ENCODE data around the gene EPHB1. TPM values are rescaled to one million over a fixed set of nuclear protein-coding genes. Genes with fewer than 3 reads are reported as not detected.

The EPHB1 gene
- total RNA-seq, 2 donors from 2014 or later = 1.9 to 3.2 TPM

DNA sequence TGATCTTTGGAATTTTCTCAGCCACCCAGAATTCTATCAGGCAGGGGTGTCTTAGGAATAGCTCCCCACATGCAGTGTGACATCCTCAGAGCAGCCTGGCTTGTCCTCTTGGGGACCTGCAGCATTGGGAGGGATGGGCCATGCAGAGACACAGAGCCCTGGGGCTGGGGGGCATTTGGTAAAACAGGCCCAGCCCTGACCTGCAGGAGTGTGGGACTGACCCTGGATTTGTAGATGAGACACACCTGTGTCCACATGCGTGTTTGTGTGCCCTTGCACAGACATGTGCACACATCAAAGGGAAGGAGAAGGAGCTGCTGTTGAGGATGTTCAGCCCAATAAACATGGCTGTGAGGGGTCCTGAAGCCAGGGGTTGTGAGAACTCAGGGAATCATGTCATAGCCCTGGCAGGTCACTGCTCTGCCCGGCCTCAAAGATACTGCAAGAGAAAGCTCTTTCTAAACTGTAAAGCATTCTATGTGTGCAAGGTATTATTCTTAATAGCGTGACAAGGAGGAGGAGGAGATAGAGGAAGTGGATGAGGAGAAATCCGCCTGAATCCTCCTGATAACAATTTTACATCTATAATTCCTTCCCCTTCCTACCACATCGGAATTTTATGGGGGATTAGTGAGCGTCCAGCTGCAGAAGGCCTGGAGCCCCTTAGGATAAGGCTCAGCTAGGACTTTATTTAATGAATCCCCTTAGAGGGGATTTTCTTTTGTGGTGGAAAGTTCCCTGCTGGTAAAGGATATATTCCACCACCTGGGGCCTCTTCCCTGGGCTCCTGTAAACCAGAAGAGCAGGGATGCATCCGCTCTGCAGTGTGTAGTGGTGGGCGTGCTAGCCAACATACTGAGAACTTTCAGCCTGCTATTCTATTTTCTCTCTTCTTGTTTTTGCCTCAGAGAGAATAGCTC is 245.5 kb downstream of the EPHB1 start:
- H3K27ac ChIP-seq = no peak overlapping the region
- H3K27me3 ChIP-seq = no peaks in the 10 kb centered on the region
- H3K36me3 ChIP-seq = no peaks in the 10 kb centered on the region
- no peaks in the 10 kb centered on the region for H3K9me3 ChIP-seq
- TF ChIP-seq, protein P1, sequence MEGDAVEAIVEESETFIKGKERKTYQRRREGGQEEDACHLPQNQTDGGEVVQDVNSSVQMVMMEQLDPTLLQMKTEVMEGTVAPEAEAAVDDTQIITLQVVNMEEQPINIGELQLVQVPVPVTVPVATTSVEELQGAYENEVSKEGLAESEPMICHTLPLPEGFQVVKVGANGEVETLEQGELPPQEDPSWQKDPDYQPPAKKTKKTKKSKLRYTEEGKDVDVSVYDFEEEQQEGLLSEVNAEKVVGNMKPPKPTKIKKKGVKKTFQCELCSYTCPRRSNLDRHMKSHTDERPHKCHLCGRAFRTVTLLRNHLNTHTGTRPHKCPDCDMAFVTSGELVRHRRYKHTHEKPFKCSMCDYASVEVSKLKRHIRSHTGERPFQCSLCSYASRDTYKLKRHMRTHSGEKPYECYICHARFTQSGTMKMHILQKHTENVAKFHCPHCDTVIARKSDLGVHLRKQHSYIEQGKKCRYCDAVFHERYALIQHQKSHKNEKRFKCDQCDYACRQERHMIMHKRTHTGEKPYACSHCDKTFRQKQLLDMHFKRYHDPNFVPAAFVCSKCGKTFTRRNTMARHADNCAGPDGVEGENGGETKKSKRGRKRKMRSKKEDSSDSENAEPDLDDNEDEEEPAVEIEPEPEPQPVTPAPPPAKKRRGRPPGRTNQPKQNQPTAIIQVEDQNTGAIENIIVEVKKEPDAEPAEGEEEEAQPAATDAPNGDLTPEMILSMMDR (IDR thresholded peaks at IDR 0.05) = no peak
- DNase-seq (ENCODE audit: low spot score) = no peak
- H3K4me1 ChIP-seq = no peaks in the 10 kb centered on the region
- H3K4me3 ChIP-seq = no peak overlapping the region

DNA sequence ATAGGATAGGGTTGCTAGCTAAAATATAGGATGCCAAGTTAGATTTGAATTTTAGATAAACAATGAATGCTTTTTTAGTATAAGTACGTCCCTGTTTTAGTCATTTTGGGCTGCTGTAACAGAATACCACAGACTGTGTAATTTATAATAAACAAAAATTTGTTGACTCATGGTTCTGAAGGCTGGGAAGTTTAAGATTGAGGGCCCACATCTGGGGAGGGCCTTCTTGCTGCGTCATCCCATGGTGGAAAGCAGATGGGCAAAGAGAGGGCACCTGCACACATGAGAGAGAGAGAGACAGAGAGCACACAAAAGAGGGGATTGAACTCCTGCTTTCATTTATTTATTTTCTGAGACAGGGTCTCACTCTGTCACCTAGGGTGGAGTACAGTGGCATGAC is 246.5 kb downstream of the EPHB1 start:
- Histone ChIP-seq H3K27ac (no peak overlapping the region), H3K36me3 (no peaks in the 10 kb centered on the region), H3K4me1 (no peaks in the 10 kb centered on the region), H3K9me3 (no peaks in the 10 kb centered on the region), H3K4me3 (no peak overlapping the region), H3K27me3 (no peaks in the 10 kb centered on the region)
- no peak for DNase-seq (ENCODE audit: low spot score)
- TF ChIP-seq, protein P1 (IDR thresholded peaks at IDR 0.05) = no peak

DNA sequence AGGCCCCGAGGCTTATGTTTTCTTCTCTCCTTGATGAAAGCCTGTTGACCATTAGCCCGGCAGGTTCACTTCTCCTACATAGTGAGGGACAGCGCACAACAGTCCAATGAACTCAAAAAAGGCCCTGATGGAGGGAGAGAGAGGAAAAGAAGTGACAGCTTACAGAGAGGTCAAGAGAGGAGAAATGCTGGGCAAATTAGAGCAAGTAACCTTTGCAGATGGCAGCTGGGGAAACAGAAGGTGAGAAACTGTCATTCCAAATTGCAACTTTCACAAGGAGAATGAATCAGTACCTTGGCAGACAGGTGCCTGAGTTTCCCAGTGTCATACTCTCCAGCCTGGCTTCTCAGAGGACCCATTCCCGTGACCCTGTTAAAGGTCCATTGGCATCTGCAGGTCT is 252.0 kb downstream of the EPHB1 start:
- H3K4me1 ChIP-seq = no peaks in the 10 kb centered on the region
- H3K9me3 ChIP-seq = no peaks in the 10 kb centered on the region
- H3K27me3 ChIP-seq = no peaks in the 10 kb centered on the region
- no peak for DNase-seq (ENCODE audit: low spot score)
- H3K27ac ChIP-seq = no peak overlapping the region
- no peak overlapping the region for H3K4me3 ChIP-seq
- TF ChIP-seq, protein P1 (IDR thresholded peaks at IDR 0.05) = no peak
- no peaks in the 10 kb centered on the region for H3K36me3 ChIP-seq

DNA sequence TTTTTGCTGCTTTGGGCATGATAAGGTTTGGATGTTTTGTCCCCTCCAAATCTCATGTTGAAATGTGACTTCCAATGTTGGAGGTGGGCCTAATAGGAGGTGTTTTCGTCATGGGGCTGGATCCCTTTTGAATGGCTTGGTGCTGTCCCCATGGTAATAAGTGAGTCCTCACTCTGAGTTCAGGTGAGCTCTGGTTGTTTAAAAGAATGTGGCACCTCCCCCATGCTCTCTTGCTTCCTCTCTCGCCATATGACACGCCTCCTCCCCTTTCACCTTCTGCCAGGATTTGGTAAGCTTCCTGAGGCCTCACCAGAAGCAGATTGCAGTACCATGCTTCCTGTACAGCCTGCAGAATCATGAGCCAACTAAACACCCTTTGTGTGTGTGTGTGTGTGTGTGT is 255.5 kb downstream of the EPHB1 start:
- TF ChIP-seq, protein P1 (IDR thresholded peaks at IDR 0.05) = no peak

DNA sequence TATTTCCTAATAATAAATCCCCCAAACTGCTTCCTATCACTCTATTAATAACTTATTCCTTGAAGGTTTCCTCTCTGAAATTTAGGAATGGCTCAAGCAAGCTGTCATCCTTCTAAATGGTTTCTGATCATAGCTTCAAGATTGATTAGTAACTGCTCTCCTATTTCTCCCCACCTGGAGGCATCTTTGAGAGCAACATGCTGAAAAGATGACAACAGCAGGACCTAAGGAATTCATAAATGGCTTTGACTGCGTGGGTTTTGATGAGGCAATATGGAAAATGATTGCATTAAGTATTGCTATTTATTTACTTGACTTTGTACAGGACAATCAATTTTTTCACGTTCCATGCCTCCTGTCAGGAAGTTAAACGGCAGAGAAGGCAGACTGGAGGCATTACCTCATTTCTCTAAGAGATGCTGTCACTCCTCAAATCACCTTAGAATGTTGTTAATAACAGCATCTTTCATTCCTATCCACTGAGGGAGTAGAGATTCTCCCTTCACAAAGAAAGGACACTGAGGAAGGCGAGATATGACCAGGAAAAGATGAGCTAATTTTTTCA is 256.4 kb downstream of the EPHB1 start:
- H3K27me3 ChIP-seq = no peaks in the 10 kb centered on the region
- H3K4me1 ChIP-seq = no peaks in the 10 kb centered on the region
- TF ChIP-seq, protein P1 (IDR thresholded peaks at IDR 0.05) = no peak
- no peak overlapping the region for H3K27ac ChIP-seq
- DNase-seq (ENCODE audit: low spot score) = no peak
- H3K4me3 ChIP-seq = no peak overlapping the region
- H3K9me3 ChIP-seq = no peaks in the 10 kb centered on the region
- no peaks in the 10 kb centered on the region for H3K36me3 ChIP-seq

More for the DNA sequence above, 255.5 kb downstream of the EPHB1 start:
- Histone ChIP-seq H3K9me3 (no peaks in the 10 kb centered on the region), H3K27me3 (no peaks in the 10 kb centered on the region), H3K4me1 (no peaks in the 10 kb centered on the region), H3K36me3 (no peaks in the 10 kb centered on the region), H3K4me3 (no peak overlapping the region), H3K27ac (no peak overlapping the region)
- DNase-seq (ENCODE audit: low spot score) = no peak

Data from right atrium auricular region (tissue), 2 donors.